NT2/D1 (cell line): Measurements from ENCODE around the gene KCNC4.

Experiments used
- YY1 ChIP-seq: IDR thresholded peaks from 2 replicates; pipeline ENCODE4 v1.6.1; 2011; ENCODE audit not compliant: insufficient read length, insufficient read depth
- ZNF274 ChIP-seq: IDR thresholded peaks from 2 replicates; pipeline ENCODE4 v1.6.1; 2011; ENCODE audit warnings: mild to moderate bottlenecking, low read depth, low read length

- TF ChIP-seq YY1 (no peak), ZNF274 (no peak)
Observed at GRCh38 chr1:110164725-110165350, 45.3 kb upstream of the KCNC4 start.
